Measurements from ENCODE around the gene CLCN5.

Gene CLCN5

GRCh38 chrX:49879656-49880277 lies 42.6 kb upstream of the CLCN5 start:
- peak overlapping the region; percentile 68 for H3K27ac ChIP-seq
- no peak for TF ChIP-seq CTCF (IDR thresholded peaks at IDR 0.05)
- TF ChIP-seq ZFX (IDR thresholded peaks at IDR 0.05; ENCODE audit: borderline replicate concordance), result no peak

- H3K27ac ChIP-seq, result no peak overlapping the region
- TF ChIP-seq ZFX (IDR thresholded peaks at IDR 0.05; ENCODE audit: borderline replicate concordance) (no peak), CTCF (IDR thresholded peaks at IDR 0.05) (no peak)
Observed at GRCh38 chrX:49880668-49881067, 41.7 kb upstream of the CLCN5 start.

- H3K27ac ChIP-seq, result no peak overlapping the region
- TF ChIP-seq CTCF (IDR thresholded peaks at IDR 0.05) (peak; percentile 82), ZFX (IDR thresholded peaks at IDR 0.05; ENCODE audit: borderline replicate concordance) (no peak)
Observed at GRCh38 chrX:49884290-49884862, 38.0 kb upstream of the CLCN5 start.

GRCh38 chrX:49892542-49892941 lies 29.9 kb upstream of the CLCN5 start:
- TF ChIP-seq ZFX (IDR thresholded peaks at IDR 0.05; ENCODE audit: borderline replicate concordance) (no peak), CTCF (IDR thresholded peaks at IDR 0.05) (no peak)
- H3K27ac ChIP-seq, result no peak overlapping the region

- TF ChIP-seq ZFX (IDR thresholded peaks at IDR 0.05; ENCODE audit: borderline replicate concordance), result no peak
- TF ChIP-seq CTCF (IDR thresholded peaks at IDR 0.05), result no peak
Observed at GRCh38 chrX:49896951-49897350, 25.4 kb upstream of the CLCN5 start.

GRCh38 chrX:49901048-49901447 lies 21.3 kb upstream of the CLCN5 start:
- TF ChIP-seq CTCF (IDR thresholded peaks at IDR 0.05), result no peak
- no peak for TF ChIP-seq ZFX (IDR thresholded peaks at IDR 0.05; ENCODE audit: borderline replicate concordance)
- no peak overlapping the region for H3K27ac ChIP-seq

More at GRCh38 chrX:49896951-49897350, 25.4 kb upstream of the CLCN5 start:
- no peak overlapping the region for H3K27ac ChIP-seq

- TF ChIP-seq CTCF (IDR thresholded peaks at IDR 0.05), result no peak
- TF ChIP-seq ZFX (IDR thresholded peaks at IDR 0.05; ENCODE audit: borderline replicate concordance), result no peak
- H3K27ac ChIP-seq, result no peak overlapping the region
Observed at GRCh38 chrX:49910344-49910743, 12.1 kb upstream of the CLCN5 start.

Measured in 22Rv1 (cell line).